ENCODE results near the gene GLI2. TPM values are rescaled to one million over a fixed set of nuclear protein-coding genes. Genes with fewer than 3 reads are reported as not detected.

GLI2 gene
- total and polyA plus RNA-seq, 2 experiments from 2014 or later, result 2.0 to 13.8 TPM

GRCh38 chr2:120750488-120751210, 15.0 kb downstream of the GLI2 start:
- H3K27ac ChIP-seq, result peak overlapping the region; percentile 65
- H3K36me3 ChIP-seq, result no peaks in the 10 kb centered on the region
- H3K4me1 ChIP-seq (ENCODE audit: low read depth), result peaks cover 10% of the 10 kb centered on the region
- no peak for DNase-seq (ENCODE audit: low read depth in 1 of 2, low spot score in 1 of 2)
- no peak overlapping the region for H3K4me3 ChIP-seq
- H3K27me3 ChIP-seq, result no peaks in the 10 kb centered on the region
- no peaks in the 10 kb centered on the region for H3K9me3 ChIP-seq (ENCODE audit: low read depth)
- TF ChIP-seq CTCF (IDR thresholded peaks at IDR 0.05; ENCODE audit: low read depth, low read length), result no peak

- no peaks in the 10 kb centered on the region for H3K9me3 ChIP-seq (ENCODE audit: low read depth)
- peaks cover 10% of the 10 kb centered on the region for H3K4me1 ChIP-seq (ENCODE audit: low read depth)
- TF ChIP-seq CTCF (IDR thresholded peaks at IDR 0.05; ENCODE audit: low read depth, low read length), result no peak
- no peak overlapping the region for H3K4me3 ChIP-seq
- no peaks in the 10 kb centered on the region for H3K27me3 ChIP-seq
- DNase-seq (ENCODE audit: low read depth in 1 of 2, low spot score in 1 of 2), result no peak
- no peak overlapping the region for H3K27ac ChIP-seq
- no peaks in the 10 kb centered on the region for H3K36me3 ChIP-seq
Observed at GRCh38 chr2:120751553-120751952, 15.9 kb downstream of the GLI2 start.

- Histone ChIP-seq H3K27ac (no peak overlapping the region), H3K36me3 (no peaks in the 10 kb centered on the region), H3K9me3 (ENCODE audit: low read depth) (no peaks in the 10 kb centered on the region), H3K27me3 (no peaks in the 10 kb centered on the region), H3K4me1 (ENCODE audit: low read depth) (peaks cover 19% of the 10 kb centered on the region), H3K4me3 (no peak overlapping the region)
- no peak for TF ChIP-seq CTCF (IDR thresholded peaks at IDR 0.05; ENCODE audit: low read depth, low read length)
- no peak for DNase-seq (ENCODE audit: low read depth in 1 of 2, low spot score in 1 of 2)
Observed at GRCh38 chr2:120754067-120754960, 18.6 kb downstream of the GLI2 start.

- DNase-seq (ENCODE audit: low read depth in 1 of 2, low spot score in 1 of 2), result peak; percentile 41 to 97
- Histone ChIP-seq H3K36me3 (no peaks in the 10 kb centered on the region), H3K27me3 (no peaks in the 10 kb centered on the region), H3K4me1 (ENCODE audit: low read depth) (peaks cover 17% of the 10 kb centered on the region), H3K27ac (peak overlapping the region; percentile 57), H3K9me3 (ENCODE audit: low read depth) (no peaks in the 10 kb centered on the region), H3K4me3 (no peak overlapping the region)
- no peak for TF ChIP-seq CTCF (IDR thresholded peaks at IDR 0.05; ENCODE audit: low read depth, low read length)
Observed at GRCh38 chr2:120758181-120759144, 22.8 kb downstream of the GLI2 start.

Measured in cardiac muscle cell (in vitro differentiated cells and primary cell).